MM.1S (cell line): ENCODE results near the gene CMTR1.

Experiments
- EZH2 ChIP-seq: fragments of 300-600 bp; sonication (generic); optimal IDR thresholded peaks from 2 replicates; pipeline ENCODE3; 2017; ENCODE audit warnings: low read depth, mild to moderate bottlenecking, antibody characterized with exemption, low read length, mixed read lengths
- TF ChIP-seq, protein P1 (sequence below): fragments of 300-600 bp; sonication (generic); IDR thresholded peaks from 2 replicates; pipeline ENCODE4 v1.5.1; 2016; ENCODE audit warnings: antibody characterized with exemption, low read length, mixed read lengths

DNA sequence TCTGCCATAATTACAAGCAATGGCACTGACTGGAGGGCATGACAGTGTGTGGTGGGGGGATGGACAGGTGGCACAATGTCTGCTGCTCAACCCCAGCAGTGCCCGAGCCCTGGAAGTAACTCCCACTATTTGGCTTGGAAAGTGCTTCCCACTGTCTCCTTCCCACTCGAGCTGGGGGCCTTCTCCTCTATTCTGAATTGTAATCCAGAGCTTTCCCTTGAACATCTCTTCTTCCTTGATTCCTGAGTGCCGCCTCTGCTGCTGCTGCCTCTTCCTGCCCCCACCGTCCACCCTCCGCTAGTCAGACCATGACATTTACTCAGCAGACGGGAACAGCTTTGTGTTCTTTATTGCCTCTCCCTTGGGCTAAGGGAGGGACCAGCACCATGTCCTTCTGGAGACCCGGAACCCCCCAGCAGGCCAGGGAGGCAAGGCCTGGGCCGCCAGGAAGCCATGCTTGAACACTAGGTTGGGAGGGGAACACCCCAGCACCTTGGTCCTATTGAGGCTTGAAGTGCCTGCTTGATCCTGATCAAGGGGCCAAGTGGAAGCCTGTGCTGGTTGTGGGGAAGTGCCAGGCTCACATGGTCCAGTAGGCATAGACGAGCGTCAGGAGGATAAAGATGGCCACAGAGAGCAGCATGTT is 49.7 kb downstream of the CMTR1 start:
- TF ChIP-seq, protein P1, sequence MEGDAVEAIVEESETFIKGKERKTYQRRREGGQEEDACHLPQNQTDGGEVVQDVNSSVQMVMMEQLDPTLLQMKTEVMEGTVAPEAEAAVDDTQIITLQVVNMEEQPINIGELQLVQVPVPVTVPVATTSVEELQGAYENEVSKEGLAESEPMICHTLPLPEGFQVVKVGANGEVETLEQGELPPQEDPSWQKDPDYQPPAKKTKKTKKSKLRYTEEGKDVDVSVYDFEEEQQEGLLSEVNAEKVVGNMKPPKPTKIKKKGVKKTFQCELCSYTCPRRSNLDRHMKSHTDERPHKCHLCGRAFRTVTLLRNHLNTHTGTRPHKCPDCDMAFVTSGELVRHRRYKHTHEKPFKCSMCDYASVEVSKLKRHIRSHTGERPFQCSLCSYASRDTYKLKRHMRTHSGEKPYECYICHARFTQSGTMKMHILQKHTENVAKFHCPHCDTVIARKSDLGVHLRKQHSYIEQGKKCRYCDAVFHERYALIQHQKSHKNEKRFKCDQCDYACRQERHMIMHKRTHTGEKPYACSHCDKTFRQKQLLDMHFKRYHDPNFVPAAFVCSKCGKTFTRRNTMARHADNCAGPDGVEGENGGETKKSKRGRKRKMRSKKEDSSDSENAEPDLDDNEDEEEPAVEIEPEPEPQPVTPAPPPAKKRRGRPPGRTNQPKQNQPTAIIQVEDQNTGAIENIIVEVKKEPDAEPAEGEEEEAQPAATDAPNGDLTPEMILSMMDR, result no peak
- no peak for TF ChIP-seq EZH2
